Activated naive CD8-positive, alpha-beta T cell treated with anti-CD3 and anti-CD28 coated beads for 36 hours (primary cell): ENCODE measurements around the gene KRTAP10-9. TPM values are rescaled to one million over a fixed set of nuclear protein-coding genes. Genes with fewer than 3 reads are reported as not detected.
"Not testable (repeated sequence)": the region's sequence is repeated elsewhere in the genome, so short reads cannot be mapped to it uniquely, and the experiment has no call there.

Experiments
- DNase-seq: peaks from one replicate; pipeline ENCODE4 v3.0.0; 2021
- H3K27ac Mint-ChIP-seq: one replicate; pipeline ENCODE4 v1.8.0; 2022; ENCODE audit warnings: mild to moderate bottlenecking, moderate library complexity, mixed read lengths
- H3K27me3 Mint-ChIP-seq: one replicate; pipeline ENCODE4 v1.8.0; 2022; ENCODE audit warnings: mild to moderate bottlenecking, mixed read lengths
- H3K36me3 Mint-ChIP-seq: one replicate; pipeline ENCODE4 v1.8.0; 2021; ENCODE audit warnings: mild to moderate bottlenecking, mixed read lengths
- H3K4me1 Mint-ChIP-seq: one replicate; pipeline ENCODE4 v1.8.0; 2021; ENCODE audit warnings: mixed read lengths
- H3K4me3 Mint-ChIP-seq: one replicate; pipeline ENCODE4 v1.8.0; 2022; ENCODE audit warnings: mild to moderate bottlenecking, moderate library complexity, mixed read lengths
- H3K9me3 Mint-ChIP-seq: one replicate; pipeline ENCODE4 v1.8.0; 2022; ENCODE audit warnings: mixed read lengths
- total RNA-seq, 2 experiments: library from RNA; stranded (reverse); gene quantifications; one replicate each; pipeline ENCODE4 v1.2.3, GENCODE V29; 2021

KRTAP10-9 gene
- total RNA-seq, 2 experiments from 2014 or later, result not detected

DNA sequence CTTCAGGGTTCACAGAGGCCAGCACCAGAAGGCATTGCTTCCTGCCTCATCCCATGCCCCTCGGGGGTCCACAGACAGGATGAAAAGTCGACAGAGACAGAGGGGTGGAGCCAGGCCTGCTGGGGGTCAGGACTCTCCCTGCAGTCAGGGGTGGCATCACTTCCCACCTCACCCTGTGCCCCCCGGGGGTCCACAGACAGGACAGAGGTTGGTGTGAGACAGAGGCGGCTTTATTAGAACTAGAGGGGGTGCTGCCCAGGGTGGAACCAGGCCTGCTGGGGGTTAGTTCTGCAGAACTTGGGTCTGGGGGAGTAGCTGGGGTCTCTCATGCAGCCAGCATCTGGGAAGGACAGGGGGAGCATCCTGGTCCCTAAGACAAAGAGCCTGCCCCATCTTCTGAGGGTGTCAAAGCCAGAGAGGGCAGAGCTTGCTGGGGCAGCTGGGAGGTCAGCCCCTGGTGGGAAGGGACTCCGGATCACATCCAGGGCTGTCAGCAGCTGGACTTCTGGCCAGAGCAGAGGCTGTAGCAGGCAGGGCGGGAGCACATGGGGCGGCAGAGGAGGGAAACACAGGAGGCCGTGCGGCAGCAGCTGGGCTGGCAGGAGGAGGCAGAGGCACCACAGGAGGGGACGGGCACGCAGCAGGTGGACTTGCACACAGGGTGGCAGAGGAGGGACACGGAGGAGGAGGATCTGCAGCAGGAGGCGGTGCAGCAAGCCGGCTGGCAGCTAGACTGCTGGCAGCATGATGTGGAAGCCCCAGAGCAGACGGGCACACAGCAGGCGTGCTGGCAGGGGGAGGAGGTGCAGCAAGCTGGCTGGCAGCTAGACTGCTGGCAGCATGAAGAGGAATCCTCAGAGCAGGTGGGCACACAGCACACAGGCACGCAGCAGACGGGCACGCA is 35.7 kb upstream of the KRTAP10-9 start:
- H3K4me3 Mint-ChIP-seq, H3K27me3 Mint-ChIP-seq, H3K27ac Mint-ChIP-seq, H3K9me3 Mint-ChIP-seq, H3K4me1 Mint-ChIP-seq, H3K36me3 Mint-ChIP-seq, DNase-seq: not testable (repeated sequence)

DNA sequence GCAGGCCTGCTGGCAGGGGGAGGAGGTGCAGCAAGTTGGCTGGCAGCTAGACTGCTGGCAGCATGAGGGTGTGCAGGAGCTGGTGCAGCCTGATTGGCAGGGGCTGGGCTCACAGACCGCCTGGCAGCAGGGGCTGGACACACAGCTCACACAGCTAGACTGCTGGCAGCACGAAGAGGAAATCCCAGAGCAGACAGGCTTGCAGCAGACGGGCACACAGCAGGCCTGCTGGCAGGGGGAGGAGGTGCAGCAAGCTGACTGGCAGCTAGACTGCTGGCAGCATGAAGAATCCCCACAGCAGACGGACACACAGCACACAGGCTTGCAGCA is 35.1 kb upstream of the KRTAP10-9 start:
- H3K27me3 Mint-ChIP-seq, H3K9me3 Mint-ChIP-seq, H3K4me1 Mint-ChIP-seq, H3K27ac Mint-ChIP-seq, H3K4me3 Mint-ChIP-seq, DNase-seq, H3K36me3 Mint-ChIP-seq: not testable (repeated sequence)

DNA sequence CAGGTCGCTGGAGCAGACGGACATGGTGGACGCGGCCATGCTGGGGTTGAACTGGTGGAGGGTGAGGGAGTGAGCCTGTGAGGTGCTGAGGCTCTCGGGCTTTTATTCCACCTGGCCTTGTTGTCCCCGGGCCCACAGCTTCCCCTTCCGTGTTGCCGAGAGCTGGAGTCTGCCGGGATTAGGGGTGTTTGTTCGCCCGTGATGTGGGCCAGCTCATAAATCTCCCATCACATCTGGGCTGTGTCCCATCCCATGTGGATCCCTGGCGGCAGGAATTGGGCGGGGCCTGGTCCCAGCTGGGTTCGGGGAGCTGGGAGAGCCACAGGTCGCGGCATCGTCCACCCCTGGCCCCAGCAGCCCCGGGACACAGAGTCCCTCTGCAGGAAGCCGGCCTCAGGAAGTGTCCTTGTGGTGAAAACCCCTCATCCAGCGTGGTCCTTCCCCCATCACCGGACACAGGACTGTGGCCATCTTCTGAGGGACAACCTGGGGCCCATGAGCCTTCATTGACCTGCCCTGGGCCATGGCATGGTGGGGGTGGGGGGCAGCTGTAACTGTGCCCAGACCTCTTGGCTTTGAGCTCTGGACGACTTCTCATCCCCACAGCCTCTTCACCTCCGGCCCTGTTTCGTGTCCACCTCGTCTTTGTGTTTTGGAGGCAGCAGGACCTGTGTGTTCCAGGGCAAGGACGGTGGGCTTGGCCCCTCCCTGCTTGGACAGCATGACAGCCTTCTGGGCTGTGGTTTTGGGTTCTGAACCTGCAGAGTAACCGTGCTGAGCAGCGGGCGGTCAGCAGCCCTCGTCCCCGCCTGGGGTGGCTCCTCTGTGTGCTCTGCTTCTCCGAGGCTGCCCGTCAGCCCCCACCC is 34.2 kb upstream of the KRTAP10-9 start, which contains the start of gene KRTAP10-6:
Gene KRTAP10-6 (minus strand): TSS at position 60 of the 866 bp plus-strand sequence. CDS start 21 bp downstream, at position 39.
- H3K9me3 Mint-ChIP-seq, result no peaks in the 10 kb centered on the region
- no peak within 1 kb of the TSS for H3K27ac Mint-ChIP-seq
- H3K27me3 Mint-ChIP-seq, result no peaks in the 10 kb centered on the region
- DNase-seq, result no peak
- no peaks in the 10 kb centered on the region for H3K36me3 Mint-ChIP-seq
- no peak within 1 kb of the TSS for H3K4me3 Mint-ChIP-seq
- no peaks in the 10 kb centered on the region for H3K4me1 Mint-ChIP-seq

DNA sequence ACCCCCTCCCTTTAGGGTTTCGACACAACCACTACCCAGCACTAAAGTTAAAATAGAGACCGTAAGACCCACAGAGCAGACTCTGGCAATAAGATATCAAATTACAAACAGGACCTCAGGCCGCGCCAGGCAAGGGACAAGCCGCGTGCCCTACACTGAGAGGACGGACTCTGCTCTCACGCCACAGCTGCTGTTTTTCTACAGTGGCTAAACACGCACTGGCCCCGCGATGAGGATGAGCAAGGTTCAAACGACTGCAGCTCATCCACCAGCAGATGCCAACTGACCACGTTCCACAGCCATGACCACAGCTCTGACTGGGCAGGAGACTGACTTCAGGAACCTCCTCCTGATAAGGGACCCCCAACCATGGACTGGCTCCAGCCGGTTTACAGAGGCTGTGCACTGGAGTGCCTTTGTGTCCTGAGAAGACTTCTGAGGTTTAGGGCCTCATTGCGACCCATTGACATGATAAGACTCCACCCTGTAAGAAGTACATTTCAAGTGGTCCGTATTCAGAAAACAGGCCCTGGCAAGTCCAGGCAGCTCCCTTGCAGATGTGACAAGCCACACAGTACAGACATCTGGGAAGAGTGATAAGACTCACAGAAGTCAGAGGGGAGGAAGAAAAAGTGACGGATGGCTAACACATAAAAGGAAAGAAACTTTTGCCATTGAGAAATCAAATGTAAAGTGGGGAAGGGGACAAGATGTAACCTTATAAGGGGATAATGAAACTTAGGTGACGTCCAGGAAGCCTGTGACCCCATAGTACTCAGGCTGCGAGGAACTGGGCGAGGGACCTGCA is 33.1 kb upstream of the KRTAP10-9 start:
- Mint-ChIP-seq H3K36me3 (no peaks in the 10 kb centered on the region), H3K4me3 (no peak overlapping the region), H3K4me1 (no peaks in the 10 kb centered on the region), H3K27me3 (no peaks in the 10 kb centered on the region), H3K9me3 (peaks cover 2% of the 10 kb centered on the region), H3K27ac (no peak overlapping the region)
- DNase-seq, result no peak

DNA sequence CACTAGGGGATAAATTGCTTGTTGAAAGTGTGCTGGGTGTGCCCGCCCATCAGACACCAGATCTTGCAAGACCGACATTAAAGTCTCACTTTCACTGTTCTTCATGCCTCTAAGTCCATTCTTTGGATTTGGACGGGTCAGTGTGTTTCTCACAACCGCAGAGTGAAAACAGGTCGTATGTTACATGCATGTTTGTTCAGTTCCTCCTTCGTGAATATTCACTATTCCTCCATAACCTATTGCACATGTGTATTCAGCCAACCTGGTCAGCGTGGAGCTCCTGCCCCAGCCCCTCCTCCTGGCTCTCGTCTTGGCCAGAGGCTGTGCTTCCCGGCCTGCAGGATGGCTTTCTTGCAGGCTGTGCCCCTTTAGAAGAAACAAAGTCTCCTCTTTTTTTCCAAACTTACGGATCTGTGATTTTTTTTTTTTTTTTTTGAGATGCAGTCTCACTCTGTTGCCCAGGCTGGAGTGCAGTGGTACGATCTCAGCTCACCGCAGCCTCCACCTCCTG is 32.4 kb upstream of the KRTAP10-9 start:
- Mint-ChIP-seq H3K9me3 (peaks cover 3% of the 10 kb centered on the region), H3K27ac (no peak overlapping the region), H3K4me1 (no peaks in the 10 kb centered on the region), H3K27me3 (no peaks in the 10 kb centered on the region), H3K4me3 (no peak overlapping the region), H3K36me3 (no peaks in the 10 kb centered on the region)
- no peak for DNase-seq

DNA sequence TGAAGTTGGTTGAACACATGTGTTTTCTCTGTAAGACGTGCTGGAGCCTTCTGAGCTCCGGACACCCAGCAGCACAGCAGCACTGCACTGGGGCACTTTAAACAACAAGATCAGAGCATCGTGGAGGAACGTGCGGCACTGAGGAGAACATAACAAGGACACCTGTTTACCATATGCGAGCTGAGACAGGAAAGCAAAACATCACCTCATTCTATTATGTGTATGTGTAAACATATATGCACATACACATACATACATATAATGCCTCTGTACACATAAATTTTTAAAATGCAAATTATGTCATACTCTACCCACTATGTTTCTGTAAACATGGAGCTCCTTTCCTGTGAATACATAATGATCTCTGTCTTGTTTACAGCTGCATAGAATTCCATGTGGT is 31.4 kb upstream of the KRTAP10-9 start:
- H3K4me3 Mint-ChIP-seq, result no peak overlapping the region
- H3K9me3 Mint-ChIP-seq, result peaks cover 3% of the 10 kb centered on the region
- no peaks in the 10 kb centered on the region for H3K36me3 Mint-ChIP-seq
- H3K27ac Mint-ChIP-seq, result no peak overlapping the region
- H3K4me1 Mint-ChIP-seq, result no peaks in the 10 kb centered on the region
- DNase-seq, result no peak
- no peaks in the 10 kb centered on the region for H3K27me3 Mint-ChIP-seq

DNA sequence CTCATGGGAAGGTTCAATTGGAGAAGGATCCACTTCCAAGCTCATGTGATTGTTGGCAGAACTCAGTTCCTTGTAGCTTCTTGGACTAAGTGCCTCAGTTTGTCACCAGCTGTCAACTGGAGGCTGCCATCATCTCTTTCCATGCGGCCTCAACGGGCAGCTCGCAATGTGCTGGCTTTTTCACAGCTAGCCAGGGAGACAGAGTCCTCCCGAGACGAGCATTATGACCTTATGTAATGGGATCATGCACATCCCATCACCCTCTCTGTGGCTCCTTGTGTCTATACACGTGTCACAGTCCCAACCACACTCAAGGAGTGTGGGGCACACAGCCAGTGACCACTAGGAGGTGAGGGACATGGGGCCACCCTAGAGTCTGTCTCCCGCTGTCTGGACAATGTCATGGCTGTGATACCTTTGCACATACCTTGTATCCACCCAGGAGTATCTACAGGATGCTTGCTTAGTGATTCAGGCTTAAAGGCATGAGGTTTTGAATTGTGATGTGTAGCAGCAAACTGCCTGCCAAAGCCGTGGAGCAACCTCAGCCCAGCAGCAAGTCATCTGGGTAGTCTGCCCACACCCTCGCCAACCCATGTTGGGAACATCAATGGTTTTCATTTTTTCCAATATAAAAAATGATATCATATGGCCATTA is 30.7 kb upstream of the KRTAP10-9 start:
- no peak overlapping the region for H3K27ac Mint-ChIP-seq
- DNase-seq, result no peak
- H3K36me3 Mint-ChIP-seq, result no peaks in the 10 kb centered on the region
- H3K4me3 Mint-ChIP-seq, result no peak overlapping the region
- no peaks in the 10 kb centered on the region for H3K27me3 Mint-ChIP-seq
- peaks cover 3% of the 10 kb centered on the region for H3K9me3 Mint-ChIP-seq
- H3K4me1 Mint-ChIP-seq, result no peaks in the 10 kb centered on the region

DNA sequence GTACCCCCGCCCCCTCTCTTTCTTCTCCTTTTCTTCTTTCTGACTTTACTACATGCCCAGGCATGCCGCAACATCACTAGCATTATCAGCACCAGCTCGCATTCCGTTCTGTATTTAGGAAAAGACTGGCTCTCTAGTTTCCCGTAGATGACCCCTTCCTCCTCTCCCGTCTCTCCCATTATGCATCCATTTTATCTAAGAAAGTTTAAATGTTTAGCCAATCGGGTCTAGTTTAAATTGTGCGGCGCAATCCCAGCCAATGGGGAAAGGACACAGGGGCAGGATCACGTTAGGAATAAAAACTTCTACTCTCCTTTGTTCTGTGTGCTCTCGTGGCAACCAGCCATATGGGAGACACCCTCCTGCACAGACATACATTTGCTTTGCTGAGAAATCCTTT is 28.8 kb upstream of the KRTAP10-9 start:
- Mint-ChIP-seq H3K4me3 (no peak overlapping the region), H3K27me3 (no peaks in the 10 kb centered on the region), H3K9me3 (peaks cover 3% of the 10 kb centered on the region), H3K4me1 (no peaks in the 10 kb centered on the region), H3K27ac (no peak overlapping the region), H3K36me3 (no peaks in the 10 kb centered on the region)
- no peak for DNase-seq

DNA sequence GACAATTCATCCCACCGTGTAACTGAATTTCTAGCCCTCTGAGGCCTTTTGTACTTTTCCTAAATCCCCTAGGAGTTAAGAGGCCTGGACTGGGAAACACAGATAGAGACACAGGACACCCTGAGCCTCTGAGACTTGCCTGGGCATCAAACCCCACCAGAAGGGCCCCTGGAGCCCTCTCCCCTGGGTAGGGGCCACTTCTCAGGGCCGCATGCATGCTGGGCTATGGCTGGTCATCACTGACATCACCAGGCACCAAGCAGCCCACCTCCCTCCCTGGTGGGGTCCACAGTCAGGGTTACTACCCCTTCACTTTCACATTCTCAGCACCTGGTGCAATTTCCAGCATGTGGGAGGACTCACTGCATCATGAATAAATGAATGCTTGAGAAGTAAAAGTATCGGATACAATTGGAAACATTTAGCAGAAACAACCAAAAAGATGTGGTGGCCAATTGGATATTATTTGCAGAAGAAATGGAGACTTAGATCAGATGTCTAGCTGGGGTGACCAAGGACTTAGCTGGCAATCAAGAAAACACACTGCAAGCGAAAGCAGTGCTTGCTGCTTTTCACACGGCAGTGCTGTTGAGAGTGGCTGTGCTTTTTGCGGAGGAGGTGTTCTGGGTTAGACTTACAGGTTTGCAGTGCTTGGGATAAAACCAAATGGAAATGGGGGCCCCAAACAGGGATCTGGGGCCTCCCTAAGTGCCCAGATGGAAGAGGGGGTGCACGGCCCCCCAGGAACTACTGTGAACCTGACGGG is 27.4 kb upstream of the KRTAP10-9 start:
- Mint-ChIP-seq H3K27ac (no peak overlapping the region), H3K4me3 (no peak overlapping the region), H3K36me3 (no peaks in the 10 kb centered on the region), H3K4me1 (no peaks in the 10 kb centered on the region), H3K9me3 (peaks cover 3% of the 10 kb centered on the region), H3K27me3 (no peaks in the 10 kb centered on the region)
- DNase-seq, result no peak

DNA sequence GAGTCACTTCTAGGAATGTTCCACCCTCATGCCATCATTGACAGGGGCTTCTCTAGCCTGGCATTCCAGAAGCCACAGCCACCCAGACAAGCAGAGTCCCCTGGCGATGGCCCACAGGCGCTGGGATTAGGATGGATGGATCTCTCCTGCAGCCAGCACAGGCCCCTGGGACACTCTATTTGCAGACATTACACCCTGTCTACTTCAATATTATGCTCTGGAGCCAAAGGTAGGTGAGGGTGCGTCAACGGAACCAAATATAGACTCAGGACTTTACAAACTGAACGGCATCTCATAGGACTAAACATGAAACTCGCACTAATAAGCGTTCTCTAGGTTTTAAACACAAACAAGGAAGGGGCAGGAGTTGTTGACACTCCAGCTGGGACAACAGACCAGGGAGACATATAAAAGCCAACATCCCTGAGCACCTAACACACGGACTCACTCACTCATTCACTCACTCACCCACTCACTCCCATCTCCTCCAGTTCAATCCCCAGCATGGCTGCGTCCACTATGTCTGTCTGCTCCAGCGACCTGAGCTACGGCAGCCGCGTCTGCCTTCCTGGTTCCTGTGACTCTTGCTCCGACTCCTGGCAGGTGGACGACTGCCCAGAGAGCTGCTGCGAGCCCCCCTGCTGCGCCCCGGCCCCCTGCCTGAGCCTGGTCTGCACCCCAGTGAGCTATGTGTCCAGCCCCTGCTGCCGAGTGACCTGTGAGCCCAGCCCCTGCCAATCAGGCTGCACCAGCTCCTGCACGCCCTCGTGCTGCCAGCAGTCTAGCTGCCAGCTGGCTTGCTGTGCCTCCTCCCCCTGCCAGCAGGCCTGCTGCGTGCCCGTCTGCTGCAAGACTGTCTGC is 26.5 kb upstream of the KRTAP10-9 start, which contains the start of gene KRTAP10-7:
Gene KRTAP10-7 (plus strand): TSS at position 480 of the 861 bp plus-strand sequence. CDS start 25 bp downstream, at position 505.
- H3K9me3 Mint-ChIP-seq, H3K4me3 Mint-ChIP-seq, H3K27ac Mint-ChIP-seq, H3K4me1 Mint-ChIP-seq, H3K36me3 Mint-ChIP-seq, DNase-seq, H3K27me3 Mint-ChIP-seq: not testable (repeated sequence)

DNA sequence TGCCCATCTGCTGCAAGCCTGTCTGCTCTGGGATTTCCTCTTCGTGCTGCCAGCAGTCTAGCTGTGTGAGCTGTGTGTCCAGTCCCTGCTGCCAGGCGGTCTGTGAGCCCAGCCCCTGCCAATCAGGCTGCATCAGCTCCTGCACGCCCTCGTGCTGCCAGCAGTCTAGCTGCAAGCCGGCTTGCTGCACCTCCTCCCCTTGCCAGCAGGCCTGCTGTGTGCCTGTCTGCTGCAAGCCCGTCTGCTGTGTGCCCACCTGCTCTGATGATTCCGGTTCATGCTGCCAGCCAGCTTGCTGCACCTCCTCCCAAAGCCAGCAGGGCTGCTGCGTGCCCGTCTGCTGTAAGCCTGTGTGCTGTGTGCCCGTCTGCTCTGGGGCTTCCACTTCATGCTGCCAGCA is 25.8 kb upstream of the KRTAP10-9 start:
- not testable (repeated sequence) for H3K27ac Mint-ChIP-seq, H3K36me3 Mint-ChIP-seq, H3K9me3 Mint-ChIP-seq, H3K27me3 Mint-ChIP-seq, H3K4me1 Mint-ChIP-seq, DNase-seq, H3K4me3 Mint-ChIP-seq

DNA sequence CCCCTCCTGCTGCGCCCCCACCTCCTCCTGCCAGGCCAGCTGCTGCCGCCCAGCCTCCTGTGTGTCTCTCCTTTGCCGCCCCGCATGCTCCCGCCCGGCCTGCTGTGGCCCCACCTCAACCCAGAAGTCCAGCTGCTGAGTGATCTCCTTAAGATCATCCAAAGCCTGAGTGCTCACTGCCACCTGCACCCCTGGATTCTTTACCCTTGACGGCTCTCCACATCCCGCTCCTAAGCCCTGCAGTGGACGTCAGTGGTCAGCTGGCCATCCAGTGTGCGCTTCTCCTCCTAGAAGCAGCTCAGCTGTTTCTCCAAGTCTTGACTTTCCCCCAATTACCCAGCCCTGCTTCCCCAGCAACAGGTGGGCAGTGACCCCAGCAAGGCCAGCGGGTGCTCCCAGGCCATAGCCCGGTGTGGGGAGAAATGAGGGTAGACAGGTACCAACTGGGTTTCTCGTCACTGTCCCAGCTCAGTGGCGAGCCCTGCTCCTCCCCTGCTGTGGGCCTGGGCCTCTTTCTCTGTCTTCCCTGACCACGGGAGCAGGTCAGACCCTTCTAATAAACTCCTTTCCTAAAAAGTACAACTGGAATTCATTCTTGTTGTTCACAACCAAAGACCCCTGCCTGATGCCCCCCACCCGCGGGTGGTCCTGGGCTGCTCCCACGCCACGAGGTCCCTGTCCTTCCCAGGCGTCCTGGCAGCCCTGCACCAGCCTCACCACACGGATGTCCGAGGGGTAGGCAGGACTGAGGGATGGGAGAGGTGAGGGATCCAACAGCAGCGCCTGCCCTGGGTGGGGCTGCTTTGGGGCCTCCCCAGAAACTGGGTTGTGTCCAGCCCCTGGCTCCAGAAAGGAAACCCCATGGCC is 25.1 kb upstream of the KRTAP10-9 start:
- H3K27ac Mint-ChIP-seq, result no peak overlapping the region
- no peaks in the 10 kb centered on the region for H3K4me1 Mint-ChIP-seq
- no peaks in the 10 kb centered on the region for H3K27me3 Mint-ChIP-seq
- peaks cover 5% of the 10 kb centered on the region for H3K9me3 Mint-ChIP-seq
- DNase-seq, result no peak
- no peaks in the 10 kb centered on the region for H3K36me3 Mint-ChIP-seq
- no peak overlapping the region for H3K4me3 Mint-ChIP-seq
